GM18861 (cell line): Measurements from ENCODE around the gene PPP1R14D.
"Not testable (repeated sequence)": the region's sequence is repeated elsewhere in the genome, so short reads cannot be mapped to it uniquely, and the experiment has no call there.

Source experiments
- ATAC-seq: cut with Tn5 transposase; IDR thresholded peaks from one replicate; pipeline ENCODE4 v1.9.1; 2021; ENCODE audit not compliant: unreplicated experiment

Gene PPP1R14D, protein sequence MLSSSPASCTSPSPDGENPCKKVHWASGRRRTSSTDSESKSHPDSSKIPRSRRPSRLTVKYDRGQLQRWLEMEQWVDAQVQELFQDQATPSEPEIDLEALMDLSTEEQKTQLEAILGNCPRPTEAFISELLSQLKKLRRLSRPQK

DNA sequence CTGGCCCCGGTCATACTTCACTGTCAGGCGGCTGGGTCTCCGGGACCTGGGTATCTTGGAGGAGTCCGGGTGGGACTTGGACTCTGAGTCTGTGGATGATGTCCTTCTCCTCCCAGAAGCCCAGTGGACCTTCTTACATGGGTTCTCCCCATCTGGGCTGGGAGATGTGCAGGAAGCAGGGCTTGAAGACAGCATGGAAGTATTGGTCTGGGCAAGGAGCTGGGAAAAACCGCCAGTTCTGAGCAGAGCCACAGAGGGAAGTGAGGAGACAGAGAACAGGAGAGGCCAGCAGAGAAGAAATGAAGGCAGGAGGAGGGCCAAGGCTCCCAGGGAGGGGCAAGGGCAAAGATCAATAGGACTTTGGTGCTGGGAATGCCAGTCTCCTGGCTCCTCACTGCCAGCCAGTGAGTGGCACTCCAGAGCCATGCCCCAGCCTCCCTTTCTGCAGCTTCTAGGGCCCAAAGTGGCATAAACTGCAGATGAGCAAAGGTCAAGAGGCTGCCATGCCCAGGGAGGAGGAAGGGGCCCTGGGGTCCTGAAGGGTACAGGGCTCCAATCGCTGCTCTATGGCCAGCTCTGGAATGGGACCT lies at the start of gene PPP1R14D:
PPP1R14D (minus strand) TSS at position 262 of the 590 bp plus-strand sequence; CDS start at position 195, 67 bp downstream.
- no peak for ATAC-seq

- ATAC-seq: no peak
Measured at GRCh38 chr15:40877694-40878093, 49.2 kb upstream of the PPP1R14D start.

DNA sequence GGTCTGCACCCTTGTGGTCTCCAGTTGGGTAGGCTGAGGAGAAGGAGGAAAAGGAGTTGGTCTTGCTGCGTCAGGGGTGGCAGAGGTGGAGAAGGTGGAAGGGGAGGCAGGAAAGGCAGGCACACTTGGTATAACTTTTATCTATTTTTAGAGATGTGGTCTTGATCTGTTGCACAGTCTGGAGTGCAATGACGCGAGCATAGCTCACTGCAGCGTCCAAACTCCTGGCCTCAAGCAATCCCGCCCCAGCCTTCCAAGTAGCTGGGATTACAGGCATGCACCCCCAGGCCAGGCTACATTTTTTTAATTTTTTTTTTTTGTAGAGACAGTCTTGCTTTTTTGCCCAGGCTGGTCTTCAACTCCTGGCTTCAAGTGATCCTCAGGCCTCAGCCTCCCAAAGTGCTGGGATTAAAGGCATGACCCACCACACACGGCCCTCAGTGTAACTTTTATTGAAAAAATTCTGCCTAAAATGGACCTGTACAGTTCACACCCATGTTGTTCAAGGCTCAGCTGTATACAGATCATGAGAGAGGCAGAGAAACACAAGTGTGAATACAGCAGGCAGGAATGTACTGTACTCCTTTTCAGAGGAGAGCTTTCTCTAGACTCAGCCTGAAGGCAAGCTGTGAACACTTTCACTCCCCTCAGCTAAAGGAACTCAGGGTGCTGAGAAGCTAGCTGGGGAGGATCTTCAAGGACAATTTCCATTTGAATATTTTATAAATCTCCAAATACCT lies 47.7 kb upstream of the PPP1R14D start:
- ATAC-seq: no peak

GRCh38 chr15:40873694-40874561 lies 45.4 kb upstream of the PPP1R14D start, which contains the start of gene RHOV:
Gene RHOV, minus strand, starts transcription at chr15:40874234. Its CDS starts 95 bp downstream, at chr15:40874139.
- peak; percentile 29 for ATAC-seq

DNA sequence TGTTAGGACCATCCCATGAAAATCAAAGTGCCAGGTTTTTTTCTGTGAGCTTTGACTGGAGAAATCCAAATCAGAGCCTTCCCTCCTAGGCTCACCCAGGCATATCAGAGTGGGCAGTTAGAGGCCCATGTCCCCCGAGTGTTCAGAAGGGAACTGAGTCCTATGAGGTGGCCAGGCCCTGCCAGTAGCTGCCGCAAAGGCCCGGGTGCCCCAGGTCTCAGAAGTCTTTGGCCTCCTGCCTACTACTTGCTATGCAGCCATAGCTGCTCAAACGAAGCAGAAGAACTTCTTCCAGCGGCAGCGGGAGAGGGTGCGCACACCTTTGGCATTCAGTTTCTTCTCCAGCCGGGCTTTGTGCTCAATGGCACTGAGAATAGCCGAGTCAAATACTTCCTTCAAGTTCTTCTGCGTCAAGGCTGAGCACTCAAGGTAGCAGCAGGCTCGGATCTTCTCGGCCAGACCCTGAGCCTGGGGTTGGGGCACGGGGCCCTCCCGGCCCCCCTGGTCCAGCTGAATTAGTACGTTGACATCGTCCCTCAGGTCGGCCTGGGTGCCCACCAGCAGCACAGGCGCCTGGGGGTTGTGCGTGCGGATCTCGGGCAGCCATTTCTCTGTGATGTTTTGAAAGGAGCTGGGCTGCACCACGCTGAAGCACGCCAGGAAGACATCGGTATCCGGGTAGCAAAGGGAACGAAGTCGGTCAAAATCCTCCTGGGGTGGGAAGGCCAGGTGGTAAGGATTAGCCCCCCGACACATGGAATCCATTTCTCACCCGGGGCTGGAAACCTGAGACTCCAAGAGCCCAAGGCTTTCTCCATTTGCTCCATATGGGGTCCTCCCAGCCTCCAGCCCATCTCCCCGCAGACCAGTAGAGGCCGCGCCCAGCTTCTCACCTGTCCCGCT lies 44.5 kb upstream of the PPP1R14D start:
- no peak for ATAC-seq

DNA sequence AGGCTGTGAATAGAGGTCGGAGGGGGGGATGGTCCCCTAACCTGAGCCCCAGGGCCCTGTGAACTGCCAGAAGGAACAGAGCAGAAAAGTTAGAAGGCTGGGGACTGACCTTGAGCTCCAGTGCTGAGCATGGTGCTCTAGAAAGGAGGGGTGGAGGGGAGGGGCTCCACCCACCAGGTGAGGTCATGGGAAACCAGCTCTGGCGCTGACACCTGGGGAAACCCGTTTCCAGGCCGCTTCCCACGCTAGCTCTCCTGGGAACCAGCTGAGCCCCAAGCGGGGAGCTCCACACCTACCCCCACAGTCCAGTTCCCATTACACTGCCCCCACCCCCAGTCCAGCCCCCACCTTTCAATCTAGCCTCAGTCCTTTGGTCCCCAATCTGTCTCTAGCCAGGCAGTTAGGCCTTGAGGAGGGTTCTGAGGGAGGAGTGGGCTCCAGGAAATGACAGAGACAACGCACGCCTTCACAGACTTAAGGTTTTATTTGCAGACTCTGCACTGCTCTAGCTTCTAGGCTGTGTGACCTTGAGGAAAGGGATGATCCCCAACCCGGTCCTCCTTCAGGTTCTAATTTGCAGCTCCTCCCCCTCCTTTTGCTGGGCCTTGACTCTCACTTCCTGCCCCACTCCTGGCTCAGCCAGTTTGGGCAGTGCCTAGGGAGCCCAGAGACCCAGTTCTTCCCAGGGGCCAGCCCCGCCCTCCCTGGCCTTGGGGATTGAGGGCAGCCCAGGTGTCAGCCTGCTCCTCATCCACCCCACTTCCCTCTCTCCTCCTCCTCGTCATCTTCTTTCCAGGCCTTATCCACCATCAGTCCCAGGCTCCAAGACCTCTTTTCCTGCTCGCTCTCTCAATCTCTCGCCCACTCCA lies 43.5 kb upstream of the PPP1R14D start:
- ATAC-seq: no peak

GRCh38 chr15:40870716-40871115 lies 42.2 kb upstream of the PPP1R14D start:
- no peak for ATAC-seq

DNA sequence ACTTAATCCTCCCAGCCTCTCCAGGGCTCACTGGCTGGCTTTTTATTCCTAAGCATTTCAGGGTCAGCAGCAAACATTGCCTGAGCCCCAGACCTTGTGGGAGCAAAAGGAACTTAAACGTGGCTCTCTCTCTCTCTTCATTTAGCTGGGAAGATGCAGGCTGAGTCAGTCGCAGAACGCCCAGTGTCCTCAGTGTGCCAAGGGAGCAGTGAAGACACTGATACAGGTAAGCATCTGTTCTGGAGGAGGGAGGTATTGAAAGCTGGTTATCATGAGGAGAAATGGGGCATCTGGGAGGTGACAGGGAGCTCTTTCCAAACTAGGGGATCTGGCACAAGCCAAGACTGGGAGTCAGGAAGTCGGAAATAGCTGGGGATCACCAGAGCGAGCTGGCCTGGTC lies 41.2 kb upstream of the PPP1R14D start:
- no peak for ATAC-seq

- no peak for ATAC-seq
Measured at GRCh38 chr15:40867199-40867598, 38.7 kb upstream of the PPP1R14D start.

GRCh38 chr15:40863660-40864270 lies 35.3 kb upstream of the PPP1R14D start:
- ATAC-seq: no peak

DNA sequence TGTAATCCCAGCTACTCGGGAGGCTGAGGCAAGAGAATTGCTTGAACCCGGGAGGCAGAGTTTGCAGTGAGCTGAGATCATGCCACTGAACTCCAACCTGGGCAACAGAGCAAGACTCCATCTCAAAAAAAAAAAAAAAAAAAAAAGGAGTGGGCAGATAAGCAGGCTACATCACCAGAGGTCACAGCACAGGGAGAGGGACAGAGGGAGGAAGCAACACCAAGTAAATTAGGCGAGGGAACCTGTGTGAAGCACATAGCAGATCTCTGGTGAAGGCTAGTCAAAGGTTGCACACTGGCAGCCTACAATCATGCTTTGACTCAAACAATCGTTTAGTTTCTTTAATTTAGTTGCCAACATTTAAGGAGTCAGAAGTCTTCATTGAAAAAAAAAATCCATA lies 32.6 kb upstream of the PPP1R14D start:
- not testable (repeated sequence) for ATAC-seq

- peak; percentile 46 for ATAC-seq
Measured at GRCh38 chr15:40859206-40859851, 30.8 kb upstream of the PPP1R14D start.

- no peak for ATAC-seq
Measured at GRCh38 chr15:40858706-40859105, 30.2 kb upstream of the PPP1R14D start.

- peak; percentile 49 for ATAC-seq
Measured at GRCh38 chr15:40857601-40858341, 29.3 kb upstream of the PPP1R14D start.

DNA sequence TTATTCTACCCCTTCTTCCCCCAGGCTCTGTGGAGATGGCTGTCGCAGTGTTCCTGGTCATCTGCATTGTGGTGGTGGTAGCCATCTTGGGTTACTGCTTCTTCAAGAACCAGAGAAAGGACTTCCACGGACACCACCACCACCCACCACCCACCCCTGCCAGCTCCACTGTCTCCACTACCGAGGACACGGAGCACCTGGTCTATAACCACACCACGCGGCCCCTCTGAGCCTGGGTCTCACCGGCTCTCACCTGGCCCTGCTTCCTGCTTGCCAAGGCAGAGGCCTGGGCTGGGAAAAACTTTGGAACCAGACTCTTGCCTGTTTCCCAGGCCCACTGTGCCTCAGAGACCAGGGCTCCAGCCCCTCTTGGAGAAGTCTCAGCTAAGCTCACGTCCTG lies 28.2 kb upstream of the PPP1R14D start:
- ATAC-seq: no peak

- ATAC-seq: no peak
Measured at GRCh38 chr15:40855706-40856234, 27.3 kb upstream of the PPP1R14D start.

DNA sequence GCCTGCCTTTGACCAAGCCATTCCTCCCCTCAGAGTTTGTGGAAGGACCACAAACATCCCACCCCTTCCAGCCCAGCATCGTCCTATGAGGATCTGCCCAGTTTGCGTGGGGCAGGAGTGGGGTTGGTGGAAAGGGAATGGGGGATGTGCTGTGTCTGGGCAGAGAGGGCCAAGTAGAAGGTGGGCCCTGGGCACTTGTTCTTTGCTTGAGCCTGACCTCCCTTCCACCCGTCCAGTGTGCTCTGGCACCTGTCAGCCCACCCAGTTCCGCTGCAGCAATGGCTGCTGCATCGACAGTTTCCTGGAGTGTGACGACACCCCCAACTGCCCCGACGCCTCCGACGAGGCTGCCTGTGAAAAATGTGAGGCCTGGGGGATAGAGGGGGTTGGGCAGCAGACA lies 25.7 kb upstream of the PPP1R14D start:
- no peak for ATAC-seq
